Stimulated activated CD4-positive, alpha-beta T cell treated with anti-CD3 and anti-CD28 coated beads, Interleukin-4, amount 100 ng/mL, for 1 hour (primary cell): Measurements from ENCODE around the gene IL12A.

Experiments
- DNase-seq: peaks from one replicate; pipeline ENCODE4 v3.0.0-alpha.2; 2020

The IL12A gene

GRCh38 chr3:160038862-160039562 is 50.4 kb downstream of the IL12A start:
- DNase-seq = peak; percentile 8

GRCh38 chr3:160040181-160040580 is 51.5 kb downstream of the IL12A start:
- DNase-seq = no peak

GRCh38 chr3:160041465-160041864 is 52.8 kb downstream of the IL12A start:
- DNase-seq = no peak

DNA sequence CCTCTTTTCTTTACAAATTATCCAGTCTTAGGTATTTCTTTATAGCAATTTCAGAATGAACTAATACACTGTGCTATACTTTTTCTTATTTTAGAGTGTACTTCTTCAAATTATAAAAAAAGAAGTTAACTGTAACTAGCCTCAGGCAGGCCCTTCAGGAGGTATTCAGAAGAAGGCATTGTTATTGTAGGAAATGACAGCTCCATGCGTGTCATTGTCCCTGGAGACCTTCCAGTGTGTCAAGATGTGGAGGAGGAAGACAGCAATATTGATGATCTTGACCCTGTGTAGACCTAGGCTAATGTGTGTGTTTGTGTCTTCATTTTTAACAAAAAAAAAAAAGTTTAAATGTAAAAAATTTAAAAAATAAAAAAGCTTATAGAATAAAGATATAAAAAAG is 55.5 kb downstream of the IL12A start:
- DNase-seq = no peak
